B cell (primary cell): ENCODE data around the gene COL25A1. TPM values are rescaled to one million over a fixed set of nuclear protein-coding genes. Genes with fewer than 3 reads are reported as not detected.

ENCODE experiments used
- ATAC-seq: fragments of 200-7000 bp; cut with Tn5 transposase; one replicate; pipeline ENCODE4 v1.10.0; 2021; ENCODE audit warnings: low read depth, mild to moderate bottlenecking, moderate number of reproducible peaks, moderate library complexity
- CTCF ChIA-PET: fragments of 350-600 bp; sonication (Branson Sonifier 250); formaldehyde crosslinking; loops from one replicate; lab custom pipeline; 2021; ENCODE audit warnings: antibody characterized with exemption, inconsistent platforms; lab: Charles Lee
- POLR2A ChIA-PET: fragments of 350-600 bp; sonication (Branson Sonifier 250); formaldehyde crosslinking; loops from one replicate; lab custom pipeline; 2021; ENCODE audit warnings: antibody characterized with exemption; lab: Charles Lee
- DNase-seq: peaks from one replicate; pipeline ENCODE4 v3.0.0; 2013
- H2AFZ ChIP-seq: 2 replicates; pipeline ENCODE4 v1.6.1; 2012; ENCODE audit warnings: mild to moderate bottlenecking, low read depth, low read length; ENCODE audit not compliant: insufficient read depth, poor library complexity, severe bottlenecking
- H3K27ac ChIP-seq, 2 donors: 1 replicate in 1 of 2; 2 replicates in 1 of 2; pipeline ENCODE4 v1.5.1; 2012 to 2013; ENCODE audit warnings: low read length in 2 of 2, mild to moderate bottlenecking in 2 of 2, moderate library complexity in 1 of 2
- H3K27me3 ChIP-seq, 4 experiments: fragments of 200-600 bp in 1 of 4; sonication (generic) in 1 of 4; replicated peaks in 1 of 4; 1 replicate in 2 of 4; 2 replicates in 2 of 4; pipeline versions ENCODE4 v1.6.1 to v1.7.0; 2013 to 2016; ENCODE audit warnings: low read length in 3 of 4, mild to moderate bottlenecking in 2 of 4, mixed read lengths in 1 of 4, moderate library complexity in 1 of 4; ENCODE audit not compliant: insufficient read depth in 4 of 4, control insufficient read depth in 3 of 4; ENCODE audit errors: control extremely low read depth in 1 of 4
- H3K36me3 ChIP-seq, 2 experiments: replicated peaks in 1 of 2; 1 replicate in 1 of 2; 2 replicates in 1 of 2; pipeline versions ENCODE4 v1.6.1 to v1.7.1; 2013; ENCODE audit warnings: low read length in 1 of 2; ENCODE audit not compliant: insufficient read depth in 2 of 2, control insufficient read depth in 1 of 2; ENCODE audit errors: control extremely low read depth in 1 of 2, extremely low read depth in 1 of 2
- H3K4me1 ChIP-seq, 2 donors: fragments of 200-600 bp in 1 of 2; sonication (generic) in 1 of 2; 1 replicate in 1 of 2; 2 replicates in 1 of 2; pipeline versions ENCODE4 v1.5.1 to v1.6.1; 2013 to 2017; ENCODE audit warnings: low read length in 2 of 2; ENCODE audit not compliant: control insufficient read depth in 2 of 2, insufficient read depth in 2 of 2
- H3K4me2 ChIP-seq: replicated peaks from 2 replicates; pipeline ENCODE3; 2012; ENCODE audit warnings: mild to moderate bottlenecking, low read depth, low read length; ENCODE audit not compliant: poor library complexity, severe bottlenecking
- H3K4me3 ChIP-seq, 5 experiments: fragments of 200-600 bp in 1 of 5; sonication (generic) in 1 of 5; 1 replicate in 3 of 5; 2 replicates in 2 of 5; pipeline versions ENCODE4 v1.5.1 to v1.7.0; 2011 to 2016; ENCODE audit warnings: low read length in 4 of 5, mild to moderate bottlenecking in 4 of 5, low read depth in 2 of 5, control low read depth in 1 of 5, moderate library complexity in 1 of 5; ENCODE audit not compliant: insufficient read depth in 1 of 5; ENCODE audit errors: control extremely low read depth in 1 of 5, extremely low read depth in 1 of 5
- H3K79me2 ChIP-seq: fragments of 200-600 bp; sonication (generic); one replicate; pipeline ENCODE4 v1.6.0; 2016; ENCODE audit warnings: low read length; ENCODE audit not compliant: control insufficient read depth, insufficient read depth
- H3K9ac ChIP-seq: fragments of 200-600 bp; sonication (generic); 2 replicates; pipeline ENCODE4 v1.6.1; 2017; ENCODE audit warnings: mild to moderate bottlenecking, low read length, moderate library complexity
- H3K9me3 ChIP-seq, 3 donors: one replicate each; pipeline versions ENCODE4 v1.6.1 to v1.7.1; 2013; ENCODE audit warnings: low read length in 2 of 3; ENCODE audit not compliant: control insufficient read depth in 2 of 3, insufficient read depth in 1 of 3; ENCODE audit errors: control extremely low read depth in 1 of 3
- H4K20me1 ChIP-seq: 2 replicates; pipeline ENCODE4 v1.6.0; 2012; ENCODE audit warnings: mild to moderate bottlenecking, low read length; ENCODE audit not compliant: insufficient read depth, control insufficient read depth, poor library complexity, severe bottlenecking
- H3K27ac Mint-ChIP-seq: one replicate; pipeline ENCODE4 v1.8.0; 2021; ENCODE audit warnings: mixed read lengths
- H3K27me3 Mint-ChIP-seq: one replicate; pipeline ENCODE4 v1.8.0; 2021; ENCODE audit warnings: mixed read lengths
- H3K4me1 Mint-ChIP-seq: one replicate; pipeline ENCODE4 v1.8.0; 2021; ENCODE audit warnings: mixed read lengths
- H3K4me3 Mint-ChIP-seq: one replicate; pipeline ENCODE4 v1.8.0; 2021; ENCODE audit warnings: mixed read lengths
- H3K9me3 Mint-ChIP-seq: one replicate; pipeline ENCODE4 v1.8.0; 2022; ENCODE audit warnings: mixed read lengths; ENCODE audit not compliant: insufficient read depth
- CTCF ChIP-seq: fragments of 200-600 bp; IDR thresholded peaks from one replicate; pipeline ENCODE4 v1.8.0; 2022; ENCODE audit warnings: antibody characterized with exemption, mild to moderate bottlenecking
- EZH2 ChIP-seq: IDR thresholded peaks from 2 replicates; pipeline ENCODE4 v1.6.1; 2012; ENCODE audit warnings: borderline replicate concordance, low read depth, mild to moderate bottlenecking, moderate library complexity, low read length; ENCODE audit not compliant: insufficient read depth, poor library complexity, severe bottlenecking
- WGBS: methylation state at CpG from one replicate; pipeline ENCODE4 v1.1.5; 2013; ENCODE audit warnings: missing lambda C conversion rate; ENCODE audit not compliant: insufficient coverage; 5-methylcytosine and 5-hydroxymethylcytosine counted together
- intact Hi-C: fragments of 100-400 bp; cut with micrococcal nuclease; formaldehyde crosslinking; loops from one replicate; pipeline ENCODE4 v1.10.0; 2022
- polyA plus RNA-seq: library from polyadenylated mRNA; depleted of rRNA; stranded (reverse); fragments of >200 nt; gene quantifications from 2 replicates; pipeline ENCODE4 v1.2.3, GENCODE V29; 2012
- total RNA-seq, 2 donors: library from RNA; stranded (reverse); fragments of 120-200 nt in 1 of 2; gene quantifications; 1 replicate in 1 of 2; 2 replicates in 1 of 2; pipeline versions ENCODE4 v1.2.3 to v1.2.4, GENCODE V29; 2013 to 2022

COL25A1 gene
- total and polyA plus RNA-seq, 2 donors (not counting 1 experiment from before 2014, with no cell fraction given): not detected

DNA sequence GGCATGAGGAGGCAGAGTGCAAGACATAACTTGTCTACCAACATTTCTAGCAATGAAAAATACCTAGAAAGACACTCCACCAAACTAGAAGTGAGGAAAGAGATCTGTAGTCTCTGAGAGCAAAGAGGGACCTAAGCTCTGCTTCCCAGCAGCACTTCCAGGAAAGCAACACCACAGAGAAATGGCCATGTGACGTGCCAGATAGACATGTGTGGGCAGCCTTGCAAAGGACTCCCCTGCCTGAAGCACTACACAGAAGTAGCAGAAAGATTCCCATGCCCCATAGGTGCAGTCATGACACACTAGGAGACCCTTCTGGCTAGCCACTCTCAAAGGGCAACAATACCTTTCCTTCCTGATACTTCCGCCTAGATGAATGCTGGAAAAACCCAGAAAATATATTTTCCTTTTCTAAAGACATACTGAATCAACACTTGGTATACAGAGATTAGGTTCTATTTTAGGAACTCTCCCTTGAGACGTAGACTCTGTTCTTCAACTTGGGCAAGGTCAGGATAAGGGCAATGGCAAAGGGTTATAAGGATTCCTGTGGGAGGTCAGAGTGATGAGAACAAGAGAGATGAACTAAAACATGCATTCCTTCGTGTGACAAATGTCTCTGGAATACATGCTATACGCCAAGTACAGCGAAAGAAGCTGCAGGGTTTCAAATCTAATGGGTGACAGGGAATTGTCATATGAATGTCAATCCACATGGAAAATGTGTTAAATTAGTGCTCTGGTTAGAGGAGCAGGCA lies 352.1 kb downstream of the COL25A1 start:
- no peak for DNase-seq
- no peak overlapping the region for H3K27ac Mint-ChIP-seq
- no peak for ATAC-seq
- H3K4me2 ChIP-seq: no peak overlapping the region
- peaks cover 0 to 1% (median 0%) of the 10 kb centered on the region in 3 donors for H3K9me3 ChIP-seq
- peaks cover 7% of the 10 kb centered on the region for H3K27me3 Mint-ChIP-seq
- no peak overlapping the region for H3K9ac ChIP-seq
- H3K79me2 ChIP-seq: no peaks in the 10 kb centered on the region
- H2AFZ ChIP-seq: no peak overlapping the region
- no peak overlapping the region for H3K27ac ChIP-seq
- WGBS: 85% methylated on average over 5 of the region's 6 CpGs
- no peaks in the 10 kb centered on the region for H3K27me3 ChIP-seq
- no peak for TF ChIP-seq EZH2
- H3K4me3 ChIP-seq: no peak overlapping the region
- intact Hi-C loops: no loop called here
- no peak overlapping the region for H3K4me3 Mint-ChIP-seq
- ChIA-PET CTCF (no interaction called here), POLR2A (no interaction called here)
- H3K36me3 ChIP-seq: no peaks in the 10 kb centered on the region
- no peaks in the 10 kb centered on the region for H4K20me1 ChIP-seq
- no peaks in the 10 kb centered on the region for H3K4me1 ChIP-seq
- H3K9me3 Mint-ChIP-seq: no peaks in the 10 kb centered on the region
- H3K4me1 Mint-ChIP-seq: no peaks in the 10 kb centered on the region

- Mint-ChIP-seq H3K27ac (no peak overlapping the region), H3K9me3 (no peaks in the 10 kb centered on the region), H3K4me1 (no peaks in the 10 kb centered on the region), H3K27me3 (peaks cover 6% of the 10 kb centered on the region), H3K4me3 (no peak overlapping the region)
- no peaks in the 10 kb centered on the region for H4K20me1 ChIP-seq
- no peak overlapping the region for H3K9ac ChIP-seq
- H2AFZ ChIP-seq: no peak overlapping the region
- ChIA-PET POLR2A (no interaction called here), CTCF (no interaction called here)
- H3K4me1 ChIP-seq: no peaks in the 10 kb centered on the region
- H3K27me3 ChIP-seq: no peaks in the 10 kb centered on the region
- TF ChIP-seq EZH2: no peak
- TF ChIP-seq CTCF: no peak
- no peak overlapping the region for H3K4me3 ChIP-seq
- H3K27ac ChIP-seq: no peak overlapping the region
- no peaks in the 10 kb centered on the region for H3K9me3 ChIP-seq
- H3K4me2 ChIP-seq: no peak overlapping the region
- ATAC-seq (no peak), DNase-seq (no peak)
- no peaks in the 10 kb centered on the region for H3K36me3 ChIP-seq
- intact Hi-C loops: no loop called here
- H3K79me2 ChIP-seq: no peaks in the 10 kb centered on the region
Measured at GRCh38 chr4:108947526-108947925, 354.9 kb downstream of the COL25A1 start.
